SU-DHL-6 (cell line): Measurements from ENCODE around the gene TBC1D23.

ENCODE experiments used
- CTCF ChIP-seq: fragments of 200-600 bp; sonication (generic); IDR thresholded peaks from one replicate; pipeline ENCODE4 v1.5.1; 2017; ENCODE audit warnings: antibody characterized with exemption, mild to moderate bottlenecking, low read length, moderate library complexity; ENCODE audit not compliant: insufficient read depth, poor library complexity, severe bottlenecking
- EZH2phosphoT487 ChIP-seq: fragments of 200-600 bp; sonication (generic), shearing (Covaris generic); conservative IDR thresholded peaks from 2 replicates; pipeline ENCODE4 v1.6.1; 2018; ENCODE audit warnings: mild to moderate bottlenecking, antibody characterized with exemption, low read length, moderate library complexity, mixed read lengths

DNA sequence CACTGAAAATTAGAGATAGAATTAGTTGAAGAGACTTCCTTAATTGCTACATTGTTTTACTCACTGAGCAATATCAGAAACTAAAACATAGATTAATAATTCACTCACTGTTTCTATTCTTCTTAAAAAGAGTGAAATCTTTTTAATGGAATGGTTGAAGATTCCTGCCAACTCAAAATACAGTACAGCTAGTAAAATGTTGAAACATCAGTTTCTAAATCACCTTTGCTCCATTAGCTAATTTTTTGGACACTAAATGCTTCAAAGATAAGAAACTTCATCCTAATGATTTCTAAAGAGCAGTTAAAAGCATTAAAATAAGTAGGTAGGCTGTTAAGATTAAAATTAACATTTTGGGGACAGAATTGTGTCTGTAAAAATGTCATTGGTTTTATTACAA lies 63.3 kb downstream of the TBC1D23 start:
- no peak for TF ChIP-seq CTCF
- no peak for TF ChIP-seq EZH2phosphoT487
